SJSA1 (cell line): ENCODE measurements around the gene BTC. TPM values are rescaled to one million over a fixed set of nuclear protein-coding genes. Genes with fewer than 3 reads are reported as not detected.
"Not testable (repeated sequence)": the region's sequence is repeated elsewhere in the genome, so short reads cannot be mapped to it uniquely, and the experiment has no call there.

Source experiments
- DNase-seq, 2 experiments: peaks; one replicate each; pipeline ENCODE4 v3.0.0-alpha.2; 2015 to 2020; ENCODE audit warnings: low spot score in 2 of 2, low read depth in 1 of 2
- H3K27ac ChIP-seq: fragments of 250-450 bp; sonication (Bioruptor Pico); 2 replicates; pipeline ENCODE4 v1.5.1; 2020; ENCODE audit warnings: mild to moderate bottlenecking, moderate library complexity
- H3K27me3 ChIP-seq: fragments of 250-450 bp; sonication (Bioruptor Pico); replicated peaks from 2 replicates; pipeline ENCODE4 v1.5.1; 2020; ENCODE audit warnings: mild to moderate bottlenecking, moderate library complexity
- H3K36me3 ChIP-seq: fragments of 250-450 bp; sonication (Bioruptor Pico); 2 replicates; pipeline ENCODE4 v1.5.1; 2020; ENCODE audit warnings: mild to moderate bottlenecking
- H3K4me1 ChIP-seq: fragments of 250-450 bp; sonication (Bioruptor Pico); replicated peaks from 2 replicates; pipeline ENCODE4 v1.6.1; 2021; ENCODE audit warnings: mild to moderate bottlenecking
- H3K4me3 ChIP-seq: fragments of 250-450 bp; sonication (Bioruptor Pico); 2 replicates; pipeline ENCODE4 v1.5.1; 2020; ENCODE audit warnings: mild to moderate bottlenecking
- H3K9me3 ChIP-seq: fragments of 250-450 bp; sonication (Bioruptor Pico); replicated peaks from 2 replicates; pipeline ENCODE4 v1.5.1; 2020; ENCODE audit warnings: mild to moderate bottlenecking
- total RNA-seq: library from RNA; depleted of rRNA; stranded (reverse); fragments of >200 nt; shearing (Covaris generic); gene quantifications from 2 replicates; pipeline ENCODE4 v1.2.3, GENCODE V29; 2014; rRNA removed

The BTC gene, protein sequence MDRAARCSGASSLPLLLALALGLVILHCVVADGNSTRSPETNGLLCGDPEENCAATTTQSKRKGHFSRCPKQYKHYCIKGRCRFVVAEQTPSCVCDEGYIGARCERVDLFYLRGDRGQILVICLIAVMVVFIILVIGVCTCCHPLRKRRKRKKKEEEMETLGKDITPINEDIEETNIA
- not detected in 2 replicates for total RNA-seq

DNA sequence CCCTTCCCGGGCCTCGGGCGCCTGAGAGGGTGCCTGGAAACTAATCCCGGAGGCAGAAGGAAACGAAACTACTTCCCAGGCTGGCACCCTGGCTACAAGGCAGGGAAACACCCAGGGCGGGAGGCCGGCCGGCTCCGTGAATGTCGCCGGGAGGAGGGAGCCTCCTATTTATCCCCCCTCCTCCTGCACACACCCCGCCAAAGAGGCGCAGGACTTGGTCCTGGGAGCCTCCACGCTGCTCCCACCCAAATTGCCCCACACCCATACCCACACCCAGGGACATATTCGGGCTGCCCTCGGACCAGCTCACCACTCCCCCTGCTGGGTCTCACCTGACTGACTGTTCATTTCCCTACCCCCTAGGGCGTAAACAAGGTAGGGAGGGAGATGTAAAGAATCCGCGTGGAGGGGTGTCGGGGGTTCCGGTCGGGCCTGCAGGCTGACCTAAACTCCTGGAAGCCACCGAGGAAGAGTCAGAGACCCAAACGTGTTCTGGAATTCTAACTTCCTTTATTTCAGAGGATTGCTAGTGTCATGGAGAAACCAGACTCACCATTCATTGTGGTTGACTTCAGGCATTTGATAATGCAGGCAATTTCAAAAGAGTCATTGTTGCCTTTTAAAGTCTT lies at the start of gene BTC:
TSS of gene BTC (minus strand) at position 142 of the 629 bp plus-strand sequence. CDS start 198 bp downstream, outside the sequence.
- Histone ChIP-seq H3K4me1 (no peaks in the 10 kb centered on the region), H3K27me3 (peaks cover 34% of the 10 kb centered on the region), H3K36me3 (no peaks in the 10 kb centered on the region), H3K9me3 (no peaks in the 10 kb centered on the region), H3K4me3 (peak within 1 kb of the TSS; percentile 32), H3K27ac (no peak within 1 kb of the TSS)
- no peak for DNase-seq

DNA sequence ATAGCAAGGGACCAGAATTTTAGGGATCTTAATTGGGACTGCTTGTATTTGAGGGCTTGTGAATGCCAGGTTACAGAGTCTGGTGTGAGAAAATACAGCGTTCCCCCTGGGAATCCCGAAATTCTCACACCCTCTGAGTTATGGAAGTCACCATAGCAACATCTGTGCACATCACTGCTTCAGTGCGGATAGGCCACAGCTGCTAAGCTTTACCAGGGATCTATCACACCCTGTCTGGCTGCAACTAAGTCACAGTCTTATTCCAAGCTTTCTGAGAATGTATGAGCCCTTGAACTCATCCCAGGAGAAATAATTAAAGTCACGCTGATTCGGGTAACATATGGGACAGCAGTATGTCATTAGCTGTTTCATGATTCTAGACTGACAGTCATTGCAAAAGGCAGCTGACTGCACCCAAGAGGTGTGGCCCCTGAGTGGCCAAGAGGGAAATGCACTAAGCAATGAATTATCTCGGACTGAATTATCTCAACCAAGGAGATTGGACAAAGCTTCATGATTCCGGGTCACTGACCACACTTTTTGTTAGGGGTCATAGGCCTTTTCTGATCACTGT lies 46.7 kb upstream of the BTC start:
- Histone ChIP-seq H3K9me3 (no peaks in the 10 kb centered on the region), H3K4me3 (no peak overlapping the region), H3K27ac (no peak overlapping the region), H3K27me3 (no peaks in the 10 kb centered on the region), H3K4me1 (no peaks in the 10 kb centered on the region), H3K36me3 (no peaks in the 10 kb centered on the region)
- no peak for DNase-seq

DNA sequence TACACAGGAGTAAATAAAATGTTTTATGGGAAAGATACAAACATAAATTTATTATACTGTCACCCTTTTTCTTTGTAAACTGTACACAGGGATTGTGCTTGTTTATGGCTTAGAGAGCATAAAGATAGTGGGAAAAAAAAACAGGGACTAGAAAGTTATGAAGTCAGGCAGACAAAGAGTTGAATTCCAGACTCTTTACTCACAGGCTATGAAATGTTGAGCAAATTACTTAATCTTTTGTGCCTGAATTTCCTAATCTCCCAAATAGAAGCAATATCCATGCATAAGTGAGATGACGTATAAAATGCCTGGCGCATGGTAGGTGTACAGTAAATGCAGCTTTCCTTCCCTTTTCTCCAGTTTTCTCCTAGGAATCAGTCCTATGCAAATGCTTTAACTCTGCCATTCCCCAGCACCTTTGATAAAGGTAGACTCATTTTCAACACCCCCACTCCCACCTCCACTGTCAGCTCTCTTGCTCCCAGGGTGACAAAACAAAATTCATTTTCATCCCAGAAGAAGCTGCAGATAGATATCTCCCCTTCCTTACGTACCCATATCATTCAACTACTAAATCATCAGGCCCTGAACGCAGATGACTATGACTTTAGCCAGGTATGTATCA lies 44.5 kb upstream of the BTC start:
- Histone ChIP-seq H3K9me3 (no peaks in the 10 kb centered on the region), H3K36me3 (no peaks in the 10 kb centered on the region), H3K27me3 (no peaks in the 10 kb centered on the region), H3K4me1 (no peaks in the 10 kb centered on the region), H3K4me3 (no peak overlapping the region), H3K27ac (no peak overlapping the region)
- DNase-seq, result no peak

DNA sequence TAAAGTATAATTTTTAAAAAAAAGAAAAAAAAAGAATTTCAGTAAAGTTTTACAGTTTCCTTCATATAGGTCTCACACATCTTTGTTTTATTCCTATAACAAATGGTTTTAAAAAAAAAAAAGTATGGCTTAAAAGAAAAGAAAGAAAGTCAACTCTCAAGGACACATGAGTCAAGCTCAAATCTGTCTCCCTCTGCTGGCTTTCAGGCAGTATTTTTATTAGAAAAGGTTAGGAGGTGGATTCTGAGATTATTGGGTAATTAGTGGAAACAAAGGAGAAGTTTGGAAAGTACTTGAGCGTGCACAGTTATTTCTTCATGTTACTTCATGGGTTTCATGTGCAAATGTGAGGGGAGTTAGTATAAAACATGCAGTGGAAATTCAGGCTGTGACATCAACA lies 36.6 kb upstream of the BTC start:
- no peaks in the 10 kb centered on the region for H3K9me3 ChIP-seq
- no peaks in the 10 kb centered on the region for H3K36me3 ChIP-seq
- DNase-seq, result no peak
- no peaks in the 10 kb centered on the region for H3K4me1 ChIP-seq
- no peak overlapping the region for H3K4me3 ChIP-seq
- no peak overlapping the region for H3K27ac ChIP-seq
- no peaks in the 10 kb centered on the region for H3K27me3 ChIP-seq

DNA sequence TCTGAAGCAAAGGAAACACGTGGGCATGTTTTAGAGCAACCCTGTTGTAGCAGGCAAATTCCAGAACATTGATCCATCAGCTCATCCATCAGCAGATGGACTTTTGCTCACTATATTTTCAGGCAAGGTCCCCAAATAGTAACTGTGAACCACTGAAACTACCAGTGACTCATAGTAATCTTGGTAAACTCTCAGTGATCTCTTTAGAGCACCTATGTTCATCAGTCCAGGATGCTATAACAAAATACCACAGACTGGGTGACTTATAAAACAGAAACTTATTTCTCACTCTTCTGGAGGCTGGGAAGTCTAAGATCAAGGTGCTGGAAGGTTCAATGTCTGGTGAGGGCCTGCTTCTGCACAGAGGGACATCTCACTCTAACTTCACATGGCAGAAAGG lies 28.9 kb upstream of the BTC start:
- no peak overlapping the region for H3K4me3 ChIP-seq
- no peaks in the 10 kb centered on the region for H3K36me3 ChIP-seq
- no peak overlapping the region for H3K27ac ChIP-seq
- no peaks in the 10 kb centered on the region for H3K9me3 ChIP-seq
- DNase-seq, result no peak
- H3K27me3 ChIP-seq, result no peaks in the 10 kb centered on the region; the same call in 1 of the 2 replicates
- H3K4me1 ChIP-seq, result no peaks in the 10 kb centered on the region

DNA sequence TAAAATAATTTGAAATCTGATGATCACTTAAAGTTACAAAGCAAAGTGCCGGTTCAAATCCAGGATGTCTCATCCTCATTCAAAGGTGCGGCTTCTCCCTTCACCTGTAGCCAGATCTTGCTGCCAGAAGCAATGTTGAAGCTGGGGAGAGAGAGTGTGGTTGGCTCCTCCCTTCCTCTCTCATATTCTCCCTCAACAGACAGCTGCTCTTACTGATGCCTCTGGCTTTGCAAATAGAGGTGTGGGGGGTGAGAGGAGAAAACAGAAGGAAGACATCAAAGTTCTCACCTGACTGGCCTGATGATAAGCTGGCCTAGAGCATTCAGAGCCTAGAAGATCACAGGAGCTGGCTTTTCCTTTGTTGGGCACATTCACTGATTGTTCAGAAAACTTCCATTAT lies 28.3 kb upstream of the BTC start:
- H3K27me3 ChIP-seq, result no peaks in the 10 kb centered on the region; the same call in 1 of the 2 replicates
- H3K27ac ChIP-seq, result no peak overlapping the region
- no peaks in the 10 kb centered on the region for H3K4me1 ChIP-seq
- H3K36me3 ChIP-seq, result no peaks in the 10 kb centered on the region
- no peak for DNase-seq
- H3K9me3 ChIP-seq, result no peaks in the 10 kb centered on the region
- no peak overlapping the region for H3K4me3 ChIP-seq

DNA sequence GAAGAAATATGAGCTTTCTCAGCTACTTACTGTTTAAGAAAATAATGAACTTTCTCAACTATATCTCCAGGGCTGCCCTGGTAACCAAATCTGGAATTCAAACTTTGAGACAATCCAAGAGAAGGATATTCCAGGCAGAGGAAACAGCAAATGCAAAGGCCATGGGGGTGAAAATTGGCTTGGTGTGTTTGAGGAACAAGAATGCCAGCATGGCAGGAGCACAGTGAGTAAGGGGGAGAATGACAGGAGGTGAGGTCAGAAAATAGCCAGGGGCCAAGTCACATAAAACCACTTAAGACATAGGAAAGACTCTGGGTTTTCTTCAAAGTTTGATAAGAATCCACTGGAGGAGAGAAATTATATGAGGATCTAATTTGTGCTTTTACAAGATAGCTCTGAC lies 27.2 kb upstream of the BTC start:
- no peak for DNase-seq
- Histone ChIP-seq H3K27ac (no peak overlapping the region), H3K9me3 (no peaks in the 10 kb centered on the region), H3K36me3 (no peaks in the 10 kb centered on the region), H3K4me1 (no peaks in the 10 kb centered on the region), H3K27me3 (no peaks in the 10 kb centered on the region; the same call in 1 of the 2 replicates), H3K4me3 (no peak overlapping the region)

DNA sequence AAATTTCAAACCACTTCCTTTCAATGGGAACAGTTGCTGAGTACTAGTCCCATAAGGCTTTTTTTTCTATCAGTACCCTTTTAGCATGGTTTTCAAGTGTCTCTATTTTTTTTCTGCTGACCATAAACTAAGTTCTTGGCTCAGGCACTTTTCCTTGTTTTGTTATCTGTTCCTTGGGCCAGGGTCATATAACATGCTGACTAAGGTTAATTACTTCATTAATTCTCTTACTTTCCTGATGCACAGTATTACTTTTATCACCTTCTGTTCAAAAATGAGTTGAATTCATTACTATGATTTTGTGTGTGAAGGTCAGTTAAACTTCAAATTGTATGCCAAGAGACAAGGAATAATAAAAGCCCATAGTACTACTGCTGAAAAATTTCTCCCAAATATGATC lies 19.7 kb upstream of the BTC start:
- no peak for DNase-seq
- Histone ChIP-seq H3K4me3 (no peak overlapping the region), H3K4me1 (no peaks in the 10 kb centered on the region)

DNA sequence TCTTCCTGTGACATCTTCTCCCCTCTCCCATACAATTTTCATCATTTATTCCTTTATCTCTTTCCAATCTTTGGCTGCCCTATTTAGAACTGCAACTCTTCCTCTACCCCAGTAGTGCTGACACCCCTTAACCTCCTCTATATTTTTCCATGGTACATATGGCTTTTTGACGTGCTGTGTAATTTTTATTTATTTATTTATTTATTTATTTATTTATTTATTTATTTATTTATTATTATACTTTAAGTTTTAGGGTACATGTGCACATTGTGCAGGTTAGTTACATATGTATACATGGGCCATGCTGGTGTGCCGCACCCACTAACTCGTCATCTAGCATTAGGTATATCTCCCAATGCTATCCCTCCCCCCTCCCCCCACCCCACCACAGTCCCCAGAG lies 17.7 kb upstream of the BTC start:
- not testable (repeated sequence) for H3K4me3 ChIP-seq, DNase-seq, H3K27ac ChIP-seq, H3K9me3 ChIP-seq, H3K27me3 ChIP-seq, H3K4me1 ChIP-seq, H3K36me3 ChIP-seq

More for the DNA sequence above, 19.7 kb upstream of the BTC start:
- Histone ChIP-seq H3K27ac (no peak overlapping the region), H3K9me3 (no peaks in the 10 kb centered on the region), H3K36me3 (no peaks in the 10 kb centered on the region), H3K27me3 (no peaks in the 10 kb centered on the region)

DNA sequence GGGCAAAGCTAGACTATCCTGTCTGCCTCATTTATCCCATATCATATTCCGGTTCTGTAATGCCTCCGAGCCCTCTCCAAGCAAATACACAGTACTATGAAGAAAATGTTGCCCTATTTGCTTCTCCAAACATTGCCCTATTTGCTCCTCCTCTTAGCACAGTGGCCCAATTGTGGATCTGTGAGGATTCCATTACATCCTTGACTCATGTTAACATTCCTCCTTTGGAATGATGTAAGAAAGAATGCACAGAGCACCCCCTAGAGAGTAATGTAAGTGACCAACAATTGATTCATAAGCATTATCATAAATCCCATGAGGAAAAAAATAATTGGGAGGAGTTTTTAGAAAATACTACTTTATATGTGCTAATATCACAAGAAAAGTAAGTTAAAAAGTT lies 11.3 kb upstream of the BTC start:
- Histone ChIP-seq H3K4me1 (no peaks in the 10 kb centered on the region), H3K36me3 (no peaks in the 10 kb centered on the region), H3K9me3 (no peaks in the 10 kb centered on the region; the same call in 1 of the 2 replicates), H3K27me3 (no peaks in the 10 kb centered on the region), H3K27ac (no peak overlapping the region), H3K4me3 (no peak overlapping the region)
- DNase-seq, result no peak

DNA sequence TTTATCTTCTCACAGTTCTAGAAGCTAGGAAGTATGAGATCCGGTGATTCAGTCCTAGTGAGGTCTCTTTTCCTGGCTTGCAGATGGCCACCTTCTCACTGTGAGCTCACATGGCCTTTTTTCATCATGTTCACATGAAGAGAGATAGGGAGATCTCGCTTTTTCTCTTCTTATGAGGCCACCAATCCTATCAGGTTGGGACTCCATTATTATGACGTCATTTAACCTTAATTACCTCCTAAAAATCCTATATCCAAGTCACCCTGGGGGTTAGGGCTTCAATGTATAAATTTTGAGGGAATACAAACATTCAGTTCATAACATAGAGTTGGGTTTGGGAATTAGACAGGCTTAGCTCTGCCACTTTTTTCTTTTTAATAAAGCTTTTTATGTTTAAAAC lies 6.0 kb upstream of the BTC start:
- Histone ChIP-seq H3K27me3 (peaks cover 10% of the 10 kb centered on the region), H3K36me3 (no peaks in the 10 kb centered on the region), H3K4me1 (no peaks in the 10 kb centered on the region), H3K9me3 (no peaks in the 10 kb centered on the region; the same call in 1 of the 2 replicates), H3K27ac (no peak overlapping the region), H3K4me3 (no peak overlapping the region)
- DNase-seq, result no peak

DNA sequence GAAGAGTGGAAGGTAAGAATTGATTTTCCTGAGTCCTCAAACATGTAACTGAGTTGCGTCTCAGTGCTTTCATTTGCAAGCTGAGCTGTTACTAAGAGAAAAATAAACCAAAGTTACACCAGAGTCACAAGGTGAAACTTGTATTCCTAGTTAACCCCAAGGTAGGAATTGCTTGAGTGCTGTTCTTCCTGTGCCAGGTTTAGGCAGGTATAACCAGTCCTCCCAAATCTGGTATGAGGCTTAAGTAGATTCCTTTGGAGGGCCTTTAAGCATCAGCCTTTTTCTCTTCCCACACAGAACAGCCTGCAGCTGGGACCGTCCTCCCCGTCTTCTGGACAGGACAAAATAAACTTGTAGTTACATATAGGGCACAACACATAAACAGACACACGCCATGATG lies 2.3 kb upstream of the BTC start:
- no peak for DNase-seq
- no peak overlapping the region for H3K4me3 ChIP-seq
- no peaks in the 10 kb centered on the region for H3K36me3 ChIP-seq
- H3K9me3 ChIP-seq, result no peaks in the 10 kb centered on the region
- H3K4me1 ChIP-seq, result no peaks in the 10 kb centered on the region
- peaks cover 39% of the 10 kb centered on the region for H3K27me3 ChIP-seq
- H3K27ac ChIP-seq, result no peak overlapping the region

DNA sequence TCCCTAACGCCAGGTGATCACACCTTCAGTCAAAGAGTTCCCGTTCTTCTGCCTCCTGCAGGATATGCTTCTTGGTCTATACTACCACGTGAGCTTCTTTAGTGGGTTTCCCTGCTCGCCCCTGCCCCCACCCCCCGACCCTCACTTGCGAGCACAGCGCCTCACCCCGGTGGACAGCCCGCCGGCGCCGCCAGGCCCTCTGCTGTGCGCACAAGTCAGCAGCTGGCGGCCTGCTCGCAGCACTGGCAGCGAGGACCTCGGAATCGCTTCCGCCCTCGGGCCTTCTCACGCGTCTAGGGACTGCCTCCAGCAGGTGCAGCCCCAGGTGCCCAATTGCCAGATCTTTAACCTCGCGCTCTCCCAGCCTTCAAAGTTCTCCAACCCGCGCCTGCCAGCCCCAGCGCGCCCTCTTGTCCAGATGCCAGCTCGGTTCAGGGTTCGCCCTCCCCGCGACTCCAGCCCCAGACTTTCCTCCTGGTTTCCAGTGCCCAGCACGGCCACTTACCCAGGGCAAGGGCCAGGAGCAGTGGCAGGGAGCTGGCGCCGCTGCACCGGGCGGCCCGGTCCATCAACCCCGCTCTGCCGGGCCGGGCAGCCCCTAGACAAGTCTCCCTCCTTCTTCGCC lies 454 bp downstream of the BTC start:
- Histone ChIP-seq H3K4me3 (peak overlapping the region; percentile 32), H3K4me1 (no peaks in the 10 kb centered on the region), H3K9me3 (no peaks in the 10 kb centered on the region), H3K27me3 (peaks cover 38% of the 10 kb centered on the region), H3K27ac (no peak overlapping the region), H3K36me3 (no peaks in the 10 kb centered on the region)
- peak in 1 of 2 experiments; percentile 1 for DNase-seq

DNA sequence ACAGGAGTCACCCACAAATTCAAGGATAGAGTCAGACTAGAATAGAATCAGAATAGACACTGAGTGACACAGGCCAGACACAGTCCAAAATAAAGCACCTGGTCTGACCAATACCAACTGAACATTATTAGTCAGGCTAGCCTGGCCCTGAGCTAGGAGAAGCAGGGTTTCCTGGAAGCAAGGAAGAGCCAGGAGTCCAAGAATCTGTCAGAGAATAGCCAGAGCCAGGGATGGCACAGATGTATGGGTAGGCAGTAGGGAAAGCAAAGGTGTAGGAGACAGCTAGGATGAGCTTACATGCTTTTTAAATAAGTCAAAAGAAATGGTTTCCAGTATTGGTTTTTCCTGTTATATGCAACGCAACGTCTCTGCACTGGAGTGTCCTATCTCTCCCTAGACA lies 3.7 kb downstream of the BTC start:
- H3K4me3 ChIP-seq, result no peak overlapping the region
- DNase-seq, result no peak
- no peaks in the 10 kb centered on the region for H3K4me1 ChIP-seq
- H3K9me3 ChIP-seq, result no peaks in the 10 kb centered on the region
- no peak overlapping the region for H3K27ac ChIP-seq
- no peaks in the 10 kb centered on the region for H3K36me3 ChIP-seq
- peaks cover 37% of the 10 kb centered on the region for H3K27me3 ChIP-seq
